AG09319 (cell line): ENCODE measurements around the gene RNF224.
"Not testable (repeated sequence)": the region's sequence is repeated elsewhere in the genome, so short reads cannot be mapped to it uniquely, and the experiment has no call there.

Experiments
- DNase-seq: peaks from one replicate; pipeline ENCODE4 v3.0.0-alpha.2; 2010; ENCODE audit warnings: low read depth; ENCODE audit errors: extremely low read depth
- CTCF ChIP-seq: IDR thresholded peaks from 2 replicates; pipeline ENCODE4 v1.5.1; 2011; ENCODE audit warnings: low read depth, mild to moderate bottlenecking, inconsistent platforms, low read length, moderate library complexity

The RNF224 gene

GRCh38 chr9:137241490-137242268 lies 14.4 kb downstream of the RNF224 start:
- TF ChIP-seq CTCF, result no peak
- DNase-seq, result no peak

- DNase-seq, result no peak
- no peak for TF ChIP-seq CTCF
Observed at GRCh38 chr9:137242269-137243203, 15.2 kb downstream of the RNF224 start.

GRCh38 chr9:137243266-137243625 lies 15.9 kb downstream of the RNF224 start:
- DNase-seq, result not testable (repeated sequence)

GRCh38 chr9:137243626-137244485 lies 16.6 kb downstream of the RNF224 start:
- no peak for DNase-seq
- TF ChIP-seq CTCF, result no peak

GRCh38 chr9:137244486-137245449 lies 17.5 kb downstream of the RNF224 start:
- no peak for DNase-seq
- TF ChIP-seq CTCF, result no peak; the same call in 1 of the 2 replicates

- no peak for DNase-seq
Observed at GRCh38 chr9:137245450-137246421, 18.4 kb downstream of the RNF224 start.

More at GRCh38 chr9:137245450-137246421, 18.4 kb downstream of the RNF224 start:
- no peak for TF ChIP-seq CTCF
